SJSA1 (cell line): ENCODE results near the gene EVPLL. TPM values are rescaled to one million over a fixed set of nuclear protein-coding genes. Genes with fewer than 3 reads are reported as not detected.
"Not testable (repeated sequence)": the region's sequence is repeated elsewhere in the genome, so short reads cannot be mapped to it uniquely, and the experiment has no call there.

Source experiments
- DNase-seq, 2 experiments: peaks; one replicate each; pipeline ENCODE4 v3.0.0-alpha.2; 2015 to 2020; ENCODE audit warnings: low spot score in 2 of 2, low read depth in 1 of 2
- H3K27ac ChIP-seq: fragments of 250-450 bp; sonication (Bioruptor Pico); 2 replicates; pipeline ENCODE4 v1.5.1; 2020; ENCODE audit warnings: mild to moderate bottlenecking, moderate library complexity
- H3K27me3 ChIP-seq: fragments of 250-450 bp; sonication (Bioruptor Pico); replicated peaks from 2 replicates; pipeline ENCODE4 v1.5.1; 2020; ENCODE audit warnings: mild to moderate bottlenecking, moderate library complexity
- H3K36me3 ChIP-seq: fragments of 250-450 bp; sonication (Bioruptor Pico); 2 replicates; pipeline ENCODE4 v1.5.1; 2020; ENCODE audit warnings: mild to moderate bottlenecking
- H3K4me1 ChIP-seq: fragments of 250-450 bp; sonication (Bioruptor Pico); replicated peaks from 2 replicates; pipeline ENCODE4 v1.6.1; 2021; ENCODE audit warnings: mild to moderate bottlenecking
- H3K4me3 ChIP-seq: fragments of 250-450 bp; sonication (Bioruptor Pico); 2 replicates; pipeline ENCODE4 v1.5.1; 2020; ENCODE audit warnings: mild to moderate bottlenecking
- H3K9me3 ChIP-seq: fragments of 250-450 bp; sonication (Bioruptor Pico); replicated peaks from 2 replicates; pipeline ENCODE4 v1.5.1; 2020; ENCODE audit warnings: mild to moderate bottlenecking
- total RNA-seq: library from RNA; depleted of rRNA; stranded (reverse); fragments of >200 nt; shearing (Covaris generic); gene quantifications from 2 replicates; pipeline ENCODE4 v1.2.3, GENCODE V29; 2014; rRNA removed

The EVPLL gene
- total RNA-seq, 1 experiment from 2014 or later: not detected

DNA sequence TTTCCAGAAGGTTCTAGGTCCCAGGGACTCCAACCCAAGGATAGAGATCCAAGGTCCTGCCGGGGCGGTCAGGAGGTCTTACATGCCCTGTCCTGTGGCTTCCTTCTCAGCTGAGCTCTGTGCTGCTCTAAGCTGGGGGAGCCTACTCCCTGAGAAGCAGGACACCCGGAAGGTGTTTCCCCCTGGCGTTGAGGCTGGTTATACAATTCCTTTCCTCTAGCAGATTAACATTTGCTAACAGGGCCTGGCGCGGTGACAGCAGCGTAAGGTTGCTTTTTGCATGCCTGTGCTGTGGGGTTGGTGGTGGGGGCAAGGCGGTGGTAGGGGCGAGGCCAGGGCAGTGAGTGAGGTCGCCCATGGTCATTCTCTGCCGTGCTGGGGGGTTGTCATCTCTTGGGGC lies 43.9 kb downstream of the EVPLL start:
- not testable (repeated sequence) for H3K27ac ChIP-seq, H3K4me1 ChIP-seq, DNase-seq

DNA sequence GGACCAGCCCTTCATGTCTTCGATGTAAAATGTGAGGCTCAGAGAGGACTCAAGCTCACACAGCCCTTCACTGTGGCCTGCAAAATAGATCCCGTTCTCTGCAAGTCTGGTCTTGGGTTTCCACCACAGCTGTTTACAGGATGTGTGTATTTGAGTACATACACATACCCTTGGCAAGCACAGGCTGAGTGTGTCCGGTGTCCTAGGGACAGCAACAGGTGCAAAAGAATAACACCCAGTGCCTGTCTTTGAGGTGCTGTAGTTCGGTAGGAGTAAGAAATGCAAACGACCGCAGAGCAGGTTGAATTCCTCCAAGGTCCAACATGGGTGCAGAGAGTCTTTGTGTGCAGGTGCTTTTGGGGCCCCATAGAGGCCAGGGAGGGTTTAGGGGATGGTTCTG lies 44.9 kb downstream of the EVPLL start:
- H3K4me1 ChIP-seq, H3K36me3 ChIP-seq, H3K27ac ChIP-seq, DNase-seq, H3K9me3 ChIP-seq, H3K4me3 ChIP-seq, H3K27me3 ChIP-seq: not testable (repeated sequence)

More for the DNA sequence above, 43.9 kb downstream of the EVPLL start:
- H3K4me3 ChIP-seq, H3K36me3 ChIP-seq, H3K27me3 ChIP-seq, H3K9me3 ChIP-seq: not testable (repeated sequence)

DNA sequence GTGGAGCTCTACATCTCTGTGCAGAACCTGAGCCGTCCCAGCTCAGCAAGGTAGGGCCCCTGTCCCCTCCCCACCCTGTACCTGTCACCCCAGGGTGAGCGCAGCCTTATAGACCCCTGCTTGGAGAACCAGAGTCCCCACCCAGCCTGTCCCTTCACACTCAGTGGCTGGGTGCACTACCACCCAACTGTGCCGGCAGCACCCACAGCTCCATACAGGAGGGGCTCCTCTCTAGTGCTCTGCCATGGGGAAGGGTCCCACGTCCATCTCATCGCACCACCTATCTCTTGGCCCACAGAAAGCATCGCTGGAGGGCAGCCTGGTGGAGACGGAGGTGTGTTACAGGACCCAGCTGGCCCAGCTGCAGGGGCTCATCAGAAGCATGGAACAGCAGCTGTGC lies 45.4 kb downstream of the EVPLL start:
- not testable (repeated sequence) for H3K27ac ChIP-seq

DNA sequence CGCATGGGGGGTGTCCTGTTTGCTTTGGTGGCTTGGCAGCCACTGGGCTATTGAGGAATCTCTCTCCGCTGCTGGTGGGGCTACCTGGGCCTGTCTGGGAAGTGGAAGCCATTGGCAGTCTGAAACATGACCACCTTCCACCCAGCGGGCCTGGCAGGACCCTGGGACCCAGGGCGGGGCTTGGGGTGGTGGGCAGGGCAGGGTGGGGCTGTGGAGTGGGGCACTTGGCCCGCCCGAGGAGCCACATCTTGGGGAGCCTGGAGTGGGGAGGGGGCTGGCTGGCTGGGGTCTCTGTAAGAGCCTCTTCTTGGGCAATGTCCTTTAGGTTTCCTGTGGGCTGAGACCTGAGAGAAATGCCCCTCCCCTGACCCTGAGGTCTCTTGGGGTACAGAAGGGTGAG lies 48.0 kb downstream of the EVPLL start:
- not testable (repeated sequence) for H3K9me3 ChIP-seq

More for the DNA sequence above, 45.4 kb downstream of the EVPLL start:
- not testable (repeated sequence) for H3K4me3 ChIP-seq, H3K27me3 ChIP-seq, H3K36me3 ChIP-seq, H3K4me1 ChIP-seq, DNase-seq, H3K9me3 ChIP-seq

DNA sequence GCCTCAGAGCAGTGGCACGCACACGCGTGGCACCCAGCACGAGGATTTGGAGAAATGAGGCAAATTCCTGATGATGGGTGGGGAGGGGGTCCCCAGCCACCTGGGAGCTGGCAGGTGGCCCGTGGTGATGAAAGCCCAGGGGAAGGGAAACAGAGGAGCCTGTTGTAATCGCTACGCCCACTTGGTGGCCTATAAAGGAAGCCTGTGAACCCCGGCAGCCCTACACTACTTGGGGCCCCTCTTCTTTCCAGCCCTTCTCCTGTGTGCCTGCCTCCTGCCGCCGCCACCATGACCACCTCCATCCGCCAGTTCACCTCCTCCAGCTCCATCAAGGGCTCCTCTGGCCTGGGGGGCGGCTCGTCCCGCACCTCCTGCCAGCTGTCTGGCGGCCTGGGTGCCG lies 49.1 kb downstream of the EVPLL start:
- DNase-seq, H3K4me1 ChIP-seq, H3K27ac ChIP-seq, H3K4me3 ChIP-seq, H3K36me3 ChIP-seq, H3K9me3 ChIP-seq, H3K27me3 ChIP-seq: not testable (repeated sequence)

More for the DNA sequence above, 48.0 kb downstream of the EVPLL start:
- H3K4me1 ChIP-seq, H3K27ac ChIP-seq, H3K4me3 ChIP-seq, H3K27me3 ChIP-seq, H3K36me3 ChIP-seq: not testable (repeated sequence)
- peak in 1 of 2 experiments; percentile 35 for DNase-seq

DNA sequence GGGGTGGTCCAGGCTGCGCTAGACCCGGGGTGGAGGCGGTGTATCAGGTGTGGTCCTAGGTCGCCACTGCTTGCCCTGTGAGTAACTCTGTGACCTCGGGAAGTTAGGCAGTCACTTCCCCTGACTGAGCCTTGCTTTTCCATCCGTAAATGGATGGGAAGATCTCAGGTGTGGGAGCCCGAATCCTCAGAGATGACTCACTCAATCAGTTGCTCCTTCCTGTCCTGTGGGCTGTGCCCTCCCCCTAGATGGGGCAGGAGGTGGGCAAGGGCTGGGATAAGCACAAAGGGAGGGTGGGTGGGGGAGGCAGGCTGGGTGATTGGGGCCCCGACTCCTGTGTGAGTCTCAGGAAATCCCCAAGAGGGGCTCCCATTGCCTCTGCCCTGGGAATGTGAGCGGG lies 54.6 kb downstream of the EVPLL start:
- not testable (repeated sequence) for DNase-seq, H3K27ac ChIP-seq, H3K4me1 ChIP-seq, H3K36me3 ChIP-seq, H3K27me3 ChIP-seq, H3K4me3 ChIP-seq, H3K9me3 ChIP-seq

Other genes with a start within 250 kb of the EVPLL start
- gene ALKBH5, start 193.9 kb upstream of the EVPLL start, total RNA-seq: 52.3 and 61.3 TPM in 2 replicates
- gene LLGL1, start 152.1 kb upstream of the EVPLL start, total RNA-seq: 15.9 and 19.3 TPM in 2 replicates
- 115 TPM in 2 replicates for gene FLII, start 119.0 kb upstream of the EVPLL start, total RNA-seq
- 5.3 and 14.8 TPM in 2 replicates for gene MIEF2, start 117.1 kb upstream of the EVPLL start, total RNA-seq
- gene TOP3A, start 62.8 kb upstream of the EVPLL start, total RNA-seq: 38.4 and 80.2 TPM in 2 replicates
- 6.0 and 12.1 TPM in 2 replicates for gene SMCR8, start 62.5 kb upstream of the EVPLL start, total RNA-seq
- 20.4 and 23.0 TPM in 2 replicates for gene SHMT1, start 14.2 kb upstream of the EVPLL start, total RNA-seq
- not detected in 2 replicates for gene LGALS9C, start 99.0 kb downstream of the EVPLL start, total RNA-seq